22Rv1 (cell line): ENCODE results near the gene CDIPT.

Experiments
- ZFX ChIP-seq: fragments of 450-650 bp; IDR thresholded peaks from 2 replicates; pipeline ENCODE4 v1.6.1; 2017; ENCODE audit warnings: antibody characterized with exemption, borderline replicate concordance
- TF ChIP-seq, protein P1 (sequence below): fragments of 450-650 bp; IDR thresholded peaks from 2 replicates; pipeline ENCODE4 v1.5.1; 2017; ENCODE audit warnings: mild to moderate bottlenecking

DNA sequence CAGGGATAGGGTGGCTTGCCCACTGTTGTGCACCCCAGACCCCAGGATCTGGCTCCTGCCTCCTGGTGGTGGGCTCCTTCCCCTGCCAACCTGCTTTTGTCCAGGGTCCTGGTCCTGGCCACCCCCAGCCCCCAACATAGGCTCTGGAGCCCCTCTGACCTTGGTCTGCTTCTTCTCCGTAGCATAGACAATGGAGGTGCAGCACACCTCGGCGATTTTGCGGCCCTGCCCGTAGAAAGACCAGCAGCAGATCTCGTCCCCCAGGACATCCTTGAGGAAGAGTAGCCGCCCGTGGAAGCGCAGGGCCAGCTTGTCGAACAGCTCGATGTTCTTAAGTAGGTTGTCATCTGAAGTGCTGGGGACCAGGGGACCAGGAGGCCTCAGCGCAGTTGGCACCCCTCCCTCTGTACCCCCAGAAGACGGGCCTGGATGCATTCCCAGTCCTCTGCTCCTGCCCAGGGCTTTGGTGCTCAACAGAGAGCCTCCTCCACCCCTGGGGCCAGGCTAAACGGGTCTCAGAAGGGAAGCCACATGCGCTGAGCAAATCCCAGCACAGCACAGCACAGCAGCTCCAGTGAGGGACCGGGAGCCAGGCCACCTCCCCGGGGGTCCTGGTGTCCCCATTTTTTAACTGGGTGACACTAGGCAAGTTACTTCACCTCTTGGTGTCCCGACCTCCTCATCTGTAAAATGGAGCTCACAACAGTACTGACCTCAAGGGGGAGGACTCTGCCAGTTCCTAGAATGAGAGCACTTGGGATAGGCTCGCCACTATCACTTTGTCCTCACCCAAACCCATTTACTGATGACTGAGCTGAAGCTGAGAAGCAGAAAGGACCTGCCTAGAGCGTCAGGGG lies 48.0 kb upstream of the CDIPT start:
- no peak for TF ChIP-seq ZFX
- TF ChIP-seq, protein P1, sequence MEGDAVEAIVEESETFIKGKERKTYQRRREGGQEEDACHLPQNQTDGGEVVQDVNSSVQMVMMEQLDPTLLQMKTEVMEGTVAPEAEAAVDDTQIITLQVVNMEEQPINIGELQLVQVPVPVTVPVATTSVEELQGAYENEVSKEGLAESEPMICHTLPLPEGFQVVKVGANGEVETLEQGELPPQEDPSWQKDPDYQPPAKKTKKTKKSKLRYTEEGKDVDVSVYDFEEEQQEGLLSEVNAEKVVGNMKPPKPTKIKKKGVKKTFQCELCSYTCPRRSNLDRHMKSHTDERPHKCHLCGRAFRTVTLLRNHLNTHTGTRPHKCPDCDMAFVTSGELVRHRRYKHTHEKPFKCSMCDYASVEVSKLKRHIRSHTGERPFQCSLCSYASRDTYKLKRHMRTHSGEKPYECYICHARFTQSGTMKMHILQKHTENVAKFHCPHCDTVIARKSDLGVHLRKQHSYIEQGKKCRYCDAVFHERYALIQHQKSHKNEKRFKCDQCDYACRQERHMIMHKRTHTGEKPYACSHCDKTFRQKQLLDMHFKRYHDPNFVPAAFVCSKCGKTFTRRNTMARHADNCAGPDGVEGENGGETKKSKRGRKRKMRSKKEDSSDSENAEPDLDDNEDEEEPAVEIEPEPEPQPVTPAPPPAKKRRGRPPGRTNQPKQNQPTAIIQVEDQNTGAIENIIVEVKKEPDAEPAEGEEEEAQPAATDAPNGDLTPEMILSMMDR: no peak
